Measurements from ENCODE around the gene CALML6.
"Not testable (repeated sequence)": the region's sequence is repeated elsewhere in the genome, so short reads cannot be mapped to it uniquely, and the experiment has no call there.

Gene CALML6

GRCh38 chr1:1924849-1925248, 9.8 kb downstream of the CALML6 start:
- Histone ChIP-seq H3K9me3 (ENCODE audit: control insufficient read depth, low read length) (no peaks in the 10 kb centered on the region), H3K27me3 (ENCODE audit: control insufficient read depth, insufficient read depth, low read length) (no peaks in the 10 kb centered on the region), H3K4me1 (ENCODE audit: control insufficient read depth, insufficient read depth, low read length) (peaks cover 11% of the 10 kb centered on the region), H3K4me3 (ENCODE audit: low read length) (no peak overlapping the region), H3K9ac (ENCODE audit: low read length) (no peak overlapping the region), H3K36me3 (ENCODE audit: control insufficient read depth, insufficient read depth, low read length) (no peaks in the 10 kb centered on the region)

GRCh38 chr1:1925437-1926345, 10.6 kb downstream of the CALML6 start:
- no peak overlapping the region for H3K4me3 ChIP-seq (ENCODE audit: low read length)
- H3K9ac ChIP-seq (ENCODE audit: low read length) = no peak overlapping the region
- H3K4me1 ChIP-seq (ENCODE audit: control insufficient read depth, insufficient read depth, low read length) = peaks cover 4% of the 10 kb centered on the region
- H3K27me3 ChIP-seq (ENCODE audit: control insufficient read depth, insufficient read depth, low read length) = no peaks in the 10 kb centered on the region
- H3K9me3 ChIP-seq (ENCODE audit: control insufficient read depth, low read length) = no peaks in the 10 kb centered on the region
- no peaks in the 10 kb centered on the region for H3K36me3 ChIP-seq (ENCODE audit: control insufficient read depth, insufficient read depth, low read length)

- Histone ChIP-seq H3K4me1 (ENCODE audit: control insufficient read depth, insufficient read depth, low read length) (peaks cover 4% of the 10 kb centered on the region), H3K27me3 (ENCODE audit: control insufficient read depth, insufficient read depth, low read length) (no peaks in the 10 kb centered on the region), H3K9me3 (ENCODE audit: control insufficient read depth, low read length) (no peaks in the 10 kb centered on the region), H3K4me3 (ENCODE audit: low read length) (no peak overlapping the region), H3K9ac (ENCODE audit: low read length) (no peak overlapping the region), H3K36me3 (ENCODE audit: control insufficient read depth, insufficient read depth, low read length) (no peaks in the 10 kb centered on the region)
Observed at GRCh38 chr1:1926346-1926811, 11.3 kb downstream of the CALML6 start.

GRCh38 chr1:1926886-1927660, 12.0 kb downstream of the CALML6 start:
- no peaks in the 10 kb centered on the region for H3K27me3 ChIP-seq (ENCODE audit: control insufficient read depth, insufficient read depth, low read length)
- no peak overlapping the region for H3K4me3 ChIP-seq (ENCODE audit: low read length)
- no peaks in the 10 kb centered on the region for H3K9me3 ChIP-seq (ENCODE audit: control insufficient read depth, low read length)
- peaks cover 4% of the 10 kb centered on the region for H3K4me1 ChIP-seq (ENCODE audit: control insufficient read depth, insufficient read depth, low read length)
- H3K9ac ChIP-seq (ENCODE audit: low read length) = no peak overlapping the region
- no peaks in the 10 kb centered on the region for H3K36me3 ChIP-seq (ENCODE audit: control insufficient read depth, insufficient read depth, low read length)

GRCh38 chr1:1927751-1928150, 12.7 kb downstream of the CALML6 start:
- Histone ChIP-seq H3K9ac (ENCODE audit: low read length) (no peak overlapping the region), H3K9me3 (ENCODE audit: control insufficient read depth, low read length) (no peaks in the 10 kb centered on the region), H3K36me3 (ENCODE audit: control insufficient read depth, insufficient read depth, low read length) (no peaks in the 10 kb centered on the region), H3K4me3 (ENCODE audit: low read length) (no peak overlapping the region), H3K4me1 (ENCODE audit: control insufficient read depth, insufficient read depth, low read length) (peaks cover 2% of the 10 kb centered on the region), H3K27me3 (ENCODE audit: control insufficient read depth, insufficient read depth, low read length) (no peaks in the 10 kb centered on the region)

GRCh38 chr1:1928231-1929101, 13.4 kb downstream of the CALML6 start:
- no peaks in the 10 kb centered on the region for H3K9me3 ChIP-seq (ENCODE audit: control insufficient read depth, low read length)
- no peaks in the 10 kb centered on the region for H3K4me1 ChIP-seq (ENCODE audit: control insufficient read depth, insufficient read depth, low read length)
- H3K27me3 ChIP-seq (ENCODE audit: control insufficient read depth, insufficient read depth, low read length) = no peaks in the 10 kb centered on the region
- no peak overlapping the region for H3K4me3 ChIP-seq (ENCODE audit: low read length)
- no peak overlapping the region for H3K9ac ChIP-seq (ENCODE audit: low read length)
- no peaks in the 10 kb centered on the region for H3K36me3 ChIP-seq (ENCODE audit: control insufficient read depth, insufficient read depth, low read length)

- no peaks in the 10 kb centered on the region for H3K9me3 ChIP-seq (ENCODE audit: control insufficient read depth, low read length)
- H3K27me3 ChIP-seq (ENCODE audit: control insufficient read depth, insufficient read depth, low read length) = no peaks in the 10 kb centered on the region
- H3K4me1 ChIP-seq (ENCODE audit: control insufficient read depth, insufficient read depth, low read length) = no peaks in the 10 kb centered on the region
- H3K9ac ChIP-seq (ENCODE audit: low read length) = no peak overlapping the region
- H3K36me3 ChIP-seq (ENCODE audit: control insufficient read depth, insufficient read depth, low read length) = no peaks in the 10 kb centered on the region
- H3K4me3 ChIP-seq (ENCODE audit: low read length) = no peak overlapping the region
Observed at GRCh38 chr1:1929102-1929638, 14.1 kb downstream of the CALML6 start.

- Histone ChIP-seq H3K4me1 (ENCODE audit: control insufficient read depth, insufficient read depth, low read length) (no peaks in the 10 kb centered on the region), H3K27me3 (ENCODE audit: control insufficient read depth, insufficient read depth, low read length) (no peaks in the 10 kb centered on the region), H3K4me3 (ENCODE audit: low read length) (no peak overlapping the region), H3K9ac (ENCODE audit: low read length) (no peak overlapping the region), H3K36me3 (ENCODE audit: control insufficient read depth, insufficient read depth, low read length) (no peaks in the 10 kb centered on the region), H3K9me3 (ENCODE audit: control insufficient read depth, low read length) (no peaks in the 10 kb centered on the region)
Observed at GRCh38 chr1:1929639-1930545, 14.8 kb downstream of the CALML6 start.

- not testable (repeated sequence) for H3K4me3 ChIP-seq (ENCODE audit: low read length); H3K9me3 ChIP-seq (ENCODE audit: control insufficient read depth, low read length); H3K36me3 ChIP-seq (ENCODE audit: control insufficient read depth, insufficient read depth, low read length); H3K27me3 ChIP-seq (ENCODE audit: control insufficient read depth, insufficient read depth, low read length); H3K9ac ChIP-seq (ENCODE audit: low read length); H3K4me1 ChIP-seq (ENCODE audit: control insufficient read depth, insufficient read depth, low read length)
Observed at GRCh38 chr1:1934848-1935247, 19.8 kb downstream of the CALML6 start.

- no peak overlapping the region for H3K9ac ChIP-seq (ENCODE audit: low read length)
- H3K9me3 ChIP-seq (ENCODE audit: control insufficient read depth, low read length) = no peaks in the 10 kb centered on the region
- no peaks in the 10 kb centered on the region for H3K4me1 ChIP-seq (ENCODE audit: control insufficient read depth, insufficient read depth, low read length)
- no peaks in the 10 kb centered on the region for H3K36me3 ChIP-seq (ENCODE audit: control insufficient read depth, insufficient read depth, low read length)
- H3K27me3 ChIP-seq (ENCODE audit: control insufficient read depth, insufficient read depth, low read length) = peaks cover 4% of the 10 kb centered on the region
- no peak overlapping the region for H3K4me3 ChIP-seq (ENCODE audit: low read length)
Observed at GRCh38 chr1:1937061-1937460, 22.0 kb downstream of the CALML6 start.
